Astrocyte of the spinal cord (primary cell): ENCODE results near the gene FLT1.

ENCODE experiments used
- DNase-seq: peaks from one replicate; pipeline ENCODE4 v3.0.0; 2011; ENCODE audit warnings: low read depth, low spot score
- H3K4me3 ChIP-seq: 2 replicates; pipeline ENCODE4 v1.5.1; 2011; ENCODE audit warnings: low read depth, mild to moderate bottlenecking, low read length, moderate library complexity
- in situ Hi-C: cut with HindIII; loops from 2 replicates; pipeline ENCODE4 v1.10.0; 2017; ENCODE audit warnings: low sequenced_read_pairs
- TF ChIP-seq, protein P1 (sequence below): IDR thresholded peaks from 2 replicates; pipeline ENCODE4 v1.5.1; 2012; ENCODE audit warnings: low read depth, mild to moderate bottlenecking, low read length, inconsistent platforms

FLT1 gene

GRCh38 chr13:28498481-28499115, 3.7 kb upstream of the FLT1 start:
- in situ Hi-C loops = no loop called here
- TF ChIP-seq, protein P1, sequence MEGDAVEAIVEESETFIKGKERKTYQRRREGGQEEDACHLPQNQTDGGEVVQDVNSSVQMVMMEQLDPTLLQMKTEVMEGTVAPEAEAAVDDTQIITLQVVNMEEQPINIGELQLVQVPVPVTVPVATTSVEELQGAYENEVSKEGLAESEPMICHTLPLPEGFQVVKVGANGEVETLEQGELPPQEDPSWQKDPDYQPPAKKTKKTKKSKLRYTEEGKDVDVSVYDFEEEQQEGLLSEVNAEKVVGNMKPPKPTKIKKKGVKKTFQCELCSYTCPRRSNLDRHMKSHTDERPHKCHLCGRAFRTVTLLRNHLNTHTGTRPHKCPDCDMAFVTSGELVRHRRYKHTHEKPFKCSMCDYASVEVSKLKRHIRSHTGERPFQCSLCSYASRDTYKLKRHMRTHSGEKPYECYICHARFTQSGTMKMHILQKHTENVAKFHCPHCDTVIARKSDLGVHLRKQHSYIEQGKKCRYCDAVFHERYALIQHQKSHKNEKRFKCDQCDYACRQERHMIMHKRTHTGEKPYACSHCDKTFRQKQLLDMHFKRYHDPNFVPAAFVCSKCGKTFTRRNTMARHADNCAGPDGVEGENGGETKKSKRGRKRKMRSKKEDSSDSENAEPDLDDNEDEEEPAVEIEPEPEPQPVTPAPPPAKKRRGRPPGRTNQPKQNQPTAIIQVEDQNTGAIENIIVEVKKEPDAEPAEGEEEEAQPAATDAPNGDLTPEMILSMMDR = no peak
- DNase-seq = no peak
- H3K4me3 ChIP-seq = no peak overlapping the region

GRCh38 chr13:28497143-28497876, 2.4 kb upstream of the FLT1 start:
- no peak overlapping the region for H3K4me3 ChIP-seq
- no peak for DNase-seq
- TF ChIP-seq, protein P1 = no peak
- in situ Hi-C loops = no loop called here

DNA sequence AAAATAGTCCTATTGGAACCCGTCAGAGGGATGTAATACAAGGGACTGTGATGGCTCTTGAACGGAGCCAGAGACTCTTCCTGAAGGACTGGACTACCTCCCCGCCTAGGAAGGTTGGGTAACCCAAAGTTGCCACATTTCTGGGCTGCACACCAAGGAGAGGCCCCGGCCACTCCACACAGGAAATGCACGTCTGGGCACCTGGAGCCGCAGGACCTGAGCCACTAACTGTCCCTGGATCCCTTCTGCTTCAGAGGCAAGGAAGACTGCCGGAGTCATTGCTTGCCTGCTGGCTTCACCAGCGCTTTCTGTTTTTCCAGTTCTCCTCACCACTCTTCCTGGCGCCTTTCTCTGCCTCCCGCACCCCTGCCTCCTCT, 1.2 kb upstream of the FLT1 start:
- in situ Hi-C loops = no loop called here
- H3K4me3 ChIP-seq = no peak overlapping the region
- DNase-seq = no peak
- TF ChIP-seq, protein P1 = no peak

GRCh38 chr13:28495538-28496187, 735 bp upstream of the FLT1 start:
- in situ Hi-C loops = no loop called here
- peak overlapping the region; percentile 30 for H3K4me3 ChIP-seq
- TF ChIP-seq, protein P1 = no peak
- DNase-seq = no peak

DNA sequence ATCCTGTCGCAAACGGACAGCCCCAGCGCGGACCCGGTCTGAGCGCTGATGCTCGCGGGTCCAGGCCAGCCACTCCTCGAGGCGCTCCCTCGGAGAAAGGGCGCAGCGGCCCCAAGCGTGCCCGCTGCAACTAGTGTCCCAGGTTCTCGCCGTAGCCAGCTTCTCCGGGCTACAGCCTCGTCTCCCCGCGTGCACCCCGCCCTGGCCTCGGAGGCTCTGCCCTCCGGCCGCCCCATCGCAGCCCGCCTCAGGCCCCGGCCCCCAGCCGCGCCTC, 487 bp downstream of the FLT1 start:
- no peak for DNase-seq
- in situ Hi-C loops = no loop called here
- peak overlapping the region; percentile 30 for H3K4me3 ChIP-seq
- TF ChIP-seq, protein P1 = no peak

DNA sequence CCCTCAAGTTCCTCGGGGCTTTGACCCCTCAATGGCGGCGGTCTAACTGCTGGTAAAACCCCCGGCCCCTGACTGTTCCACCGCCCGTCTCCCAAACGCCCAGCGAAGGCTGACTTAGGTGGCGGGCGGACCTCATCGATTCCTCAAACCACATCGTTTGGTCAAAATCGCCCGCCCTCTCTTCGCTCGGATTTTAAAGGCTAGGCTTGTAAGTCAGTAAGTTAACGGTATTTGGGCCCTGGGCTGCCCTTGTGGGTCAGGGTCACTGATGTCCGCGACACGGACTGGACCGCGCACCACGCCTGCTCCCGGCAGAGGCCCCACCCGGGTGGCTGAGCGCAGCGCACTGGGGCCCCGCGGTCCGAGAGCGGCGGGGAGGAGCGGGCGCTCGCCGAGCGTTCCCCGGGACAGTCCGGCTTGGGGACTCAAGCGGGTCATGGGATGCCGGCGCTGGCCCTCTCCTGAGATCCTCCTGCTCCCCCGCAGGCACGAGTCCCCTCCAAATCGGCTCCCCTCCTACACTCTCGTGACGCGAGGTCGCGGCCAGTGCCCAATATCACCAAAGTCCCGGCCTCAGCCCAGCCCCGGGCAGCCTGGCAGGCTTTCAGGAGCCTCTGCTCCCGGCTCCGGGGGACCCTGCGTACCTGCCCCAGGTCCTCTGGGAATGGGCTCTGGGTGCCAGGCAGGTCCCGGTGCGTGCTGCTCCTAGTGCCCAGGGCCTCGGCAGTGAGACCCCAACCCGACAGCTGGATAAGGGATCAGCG, 1.0 kb downstream of the FLT1 start:
- DNase-seq = no peak
- in situ Hi-C loops = no loop called here
- TF ChIP-seq, protein P1 = no peak
- peak overlapping the region; percentile 30 for H3K4me3 ChIP-seq
